HepG2 (cell line): ENCODE data around the gene NDUFB6.

ENCODE experiments used
- ATF1 ChIP-seq: IDR thresholded peaks from 2 replicates; pipeline ENCODE4 v1.6.1; 2016; ENCODE audit warnings: mild to moderate bottlenecking, control low read depth
- FOXM1 ChIP-seq: sonication (generic); formaldehyde crosslinking; IDR thresholded peaks from 2 replicates; pipeline ENCODE4 v1.5.0; 2020; ENCODE audit warnings: missing genetic modification reagents
- HMGXB4 ChIP-seq, 2 experiments: sonication (generic) in 1 of 2; formaldehyde crosslinking in 1 of 2; IDR thresholded peaks; 2 replicates each; pipeline versions ENCODE4 v1.4.0 to v1.6.1; 2018 to 2020; ENCODE audit warnings: missing genetic modification reagents in 2 of 2, borderline replicate concordance in 1 of 2, low read depth in 1 of 2, mild to moderate bottlenecking in 1 of 2, missing biosample characterization in 1 of 2
- PHF8 ChIP-seq: sonication (generic); formaldehyde crosslinking; IDR thresholded peaks from 2 replicates; pipeline ENCODE4 v1.5.0; 2020; ENCODE audit warnings: missing genetic modification reagents
- SMARCE1 ChIP-seq: fragments of 450-650 bp; IDR thresholded peaks from 2 replicates; pipeline ENCODE4 v1.6.1; 2017; ENCODE audit warnings: borderline replicate concordance
- SP1 ChIP-seq, 2 experiments: fragments of 450-650 bp in 1 of 2; sonication (generic) in 1 of 2; formaldehyde crosslinking in 1 of 2; IDR thresholded peaks; 2 replicates each; pipeline versions ENCODE4 v1.4.0 to v1.6.1; 2016 to 2020; ENCODE audit warnings: missing genetic modification reagents in 1 of 2
- ZNF432 ChIP-seq: sonication (generic); formaldehyde crosslinking; IDR thresholded peaks from 2 replicates; pipeline ENCODE4 v1.5.0; 2020; ENCODE audit warnings: missing genetic modification reagents, mild to moderate bottlenecking, borderline replicate concordance
- ZNF547 ChIP-seq: sonication (generic); formaldehyde crosslinking; IDR thresholded peaks from 2 replicates; pipeline ENCODE4 v1.5.1; 2020; ENCODE audit warnings: mild to moderate bottlenecking, missing genetic modification reagents
- ZNF687 ChIP-seq: sonication (generic); formaldehyde crosslinking; IDR thresholded peaks from 2 replicates; pipeline ENCODE4 v1.5.1; 2020; ENCODE audit warnings: mild to moderate bottlenecking, missing genetic modification reagents, moderate library complexity
- TF ChIP-seq, protein P1 (sequence below): sonication (generic); formaldehyde crosslinking; IDR thresholded peaks from 2 replicates; pipeline ENCODE4 v1.4.0; 2020; ENCODE audit warnings: mild to moderate bottlenecking, missing genetic modification reagents, borderline replicate concordance
- TF ChIP-seq, protein P2 (sequence below): IDR thresholded peaks from 2 replicates; pipeline ENCODE4 v1.6.1; 2012; ENCODE audit warnings: low read depth, low read length, improper control_type of control experiment

DNA sequence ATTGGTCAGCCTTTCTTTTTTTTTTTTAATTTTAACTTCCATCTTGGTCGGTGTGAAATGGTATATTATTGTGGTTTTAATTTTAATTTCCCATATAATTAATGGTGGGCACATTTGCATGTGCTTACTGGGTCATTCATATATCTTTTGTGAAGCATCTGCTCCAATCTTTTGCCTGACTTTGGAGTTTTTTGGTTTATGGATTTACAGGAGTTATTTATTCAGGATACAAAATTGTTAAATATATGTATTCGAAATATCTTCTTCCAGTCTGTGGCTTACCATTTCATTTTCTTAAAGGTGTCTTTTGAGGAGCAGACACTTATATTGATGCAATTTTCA, 46.3 kb downstream of the NDUFB6 start:
- TF ChIP-seq ATF1 (CRISPR knock-in tag): no peak
- no peak for TF ChIP-seq FOXM1 (CRISPR knock-in tag)
- no peak for TF ChIP-seq ZNF547 (CRISPR knock-in tag)
- TF ChIP-seq PHF8: no peak
- TF ChIP-seq HMGXB4 (CRISPR knock-in tag; IDR thresholded peaks at IDR 0.05; ENCODE audit: borderline replicate concordance in 1 of 2, low read depth in 1 of 2): no peak
- no peak for TF ChIP-seq SMARCE1
- TF ChIP-seq, protein P1, sequence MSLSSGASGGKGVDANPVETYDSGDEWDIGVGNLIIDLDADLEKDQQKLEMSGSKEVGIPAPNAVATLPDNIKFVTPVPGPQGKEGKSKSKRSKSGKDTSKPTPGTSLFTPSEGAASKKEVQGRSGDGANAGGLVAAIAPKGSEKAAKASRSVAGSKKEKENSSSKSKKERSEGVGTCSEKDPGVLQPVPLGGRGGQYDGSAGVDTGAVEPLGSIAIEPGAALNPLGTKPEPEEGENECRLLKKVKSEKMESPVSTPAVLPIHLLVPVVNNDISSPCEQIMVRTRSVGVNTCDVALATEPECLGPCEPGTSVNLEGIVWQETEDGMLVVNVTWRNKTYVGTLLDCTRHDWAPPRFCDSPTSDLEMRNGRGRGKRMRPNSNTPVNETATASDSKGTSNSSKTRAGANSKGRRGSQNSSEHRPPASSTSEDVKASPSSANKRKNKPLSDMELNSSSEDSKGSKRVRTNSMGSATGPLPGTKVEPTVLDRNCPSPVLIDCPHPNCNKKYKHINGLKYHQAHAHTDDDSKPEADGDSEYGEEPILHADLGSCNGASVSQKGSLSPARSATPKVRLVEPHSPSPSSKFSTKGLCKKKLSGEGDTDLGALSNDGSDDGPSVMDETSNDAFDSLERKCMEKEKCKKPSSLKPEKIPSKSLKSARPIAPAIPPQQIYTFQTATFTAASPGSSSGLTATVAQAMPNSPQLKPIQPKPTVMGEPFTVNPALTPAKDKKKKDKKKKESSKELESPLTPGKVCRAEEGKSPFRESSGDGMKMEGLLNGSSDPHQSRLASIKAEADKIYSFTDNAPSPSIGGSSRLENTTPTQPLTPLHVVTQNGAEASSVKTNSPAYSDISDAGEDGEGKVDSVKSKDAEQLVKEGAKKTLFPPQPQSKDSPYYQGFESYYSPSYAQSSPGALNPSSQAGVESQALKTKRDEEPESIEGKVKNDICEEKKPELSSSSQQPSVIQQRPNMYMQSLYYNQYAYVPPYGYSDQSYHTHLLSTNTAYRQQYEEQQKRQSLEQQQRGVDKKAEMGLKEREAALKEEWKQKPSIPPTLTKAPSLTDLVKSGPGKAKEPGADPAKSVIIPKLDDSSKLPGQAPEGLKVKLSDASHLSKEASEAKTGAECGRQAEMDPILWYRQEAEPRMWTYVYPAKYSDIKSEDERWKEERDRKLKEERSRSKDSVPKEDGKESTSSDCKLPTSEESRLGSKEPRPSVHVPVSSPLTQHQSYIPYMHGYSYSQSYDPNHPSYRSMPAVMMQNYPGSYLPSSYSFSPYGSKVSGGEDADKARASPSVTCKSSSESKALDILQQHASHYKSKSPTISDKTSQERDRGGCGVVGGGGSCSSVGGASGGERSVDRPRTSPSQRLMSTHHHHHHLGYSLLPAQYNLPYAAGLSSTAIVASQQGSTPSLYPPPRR (CRISPR knock-in tag): no peak
- no peak for TF ChIP-seq SP1 (IDR thresholded peaks at IDR 0.05)
- TF ChIP-seq SP1 (CRISPR knock-in tag; IDR thresholded peaks at IDR 0.05): no peak
- no peak for TF ChIP-seq ZNF432 (CRISPR knock-in tag)
- TF ChIP-seq, protein P2, sequence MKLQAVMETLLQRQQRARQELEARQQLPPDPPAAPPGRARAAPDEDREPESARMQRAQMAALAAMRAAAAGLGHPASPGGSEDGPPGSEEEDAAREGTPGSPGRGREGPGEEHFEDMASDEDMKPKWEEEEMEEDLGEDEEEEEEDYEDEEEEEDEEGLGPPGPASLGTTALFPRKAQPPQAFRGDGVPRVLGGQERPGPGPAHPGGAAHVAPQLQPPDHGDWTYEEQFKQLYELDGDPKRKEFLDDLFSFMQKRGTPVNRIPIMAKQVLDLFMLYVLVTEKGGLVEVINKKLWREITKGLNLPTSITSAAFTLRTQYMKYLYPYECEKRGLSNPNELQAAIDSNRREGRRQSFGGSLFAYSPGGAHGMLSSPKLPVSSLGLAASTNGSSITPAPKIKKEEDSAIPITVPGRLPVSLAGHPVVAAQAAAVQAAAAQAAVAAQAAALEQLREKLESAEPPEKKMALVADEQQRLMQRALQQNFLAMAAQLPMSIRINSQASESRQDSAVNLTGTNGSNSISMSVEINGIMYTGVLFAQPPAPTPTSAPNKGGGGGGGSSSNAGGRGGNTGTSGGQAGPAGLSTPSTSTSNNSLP: no peak
- no peak for TF ChIP-seq ZNF687
